Mesenchymal stem cell (in vitro differentiated cells and primary cell): ENCODE measurements around the gene CDON.

Experiments
- DNase-seq: peaks from one replicate; pipeline ENCODE4 v3.0.0-alpha.2; 2013
- H2AFZ ChIP-seq: one replicate; pipeline ENCODE4 v1.6.1; 2013; ENCODE audit warnings: low read depth, mild to moderate bottlenecking, control low read depth, inconsistent platforms, low read length, moderate library complexity
- H2AK5ac ChIP-seq: 2 replicates; pipeline ENCODE4 v1.6.1; 2013; ENCODE audit warnings: low read length, moderate library complexity, mild to moderate bottlenecking, inconsistent platforms; ENCODE audit not compliant: severe bottlenecking
- H2BK120ac ChIP-seq: one replicate; pipeline ENCODE4 v1.6.1; 2013; ENCODE audit warnings: low read depth, mild to moderate bottlenecking, inconsistent platforms, low read length, moderate library complexity
- H2BK12ac ChIP-seq, 2 experiments: one replicate each; pipeline ENCODE4 v1.6.1; 2013; ENCODE audit warnings: inconsistent platforms in 2 of 2, low read length in 2 of 2, mild to moderate bottlenecking in 2 of 2, moderate library complexity in 2 of 2, control low read depth in 1 of 2
- H2BK15ac ChIP-seq: one replicate; pipeline ENCODE4 v1.6.1; 2013; ENCODE audit warnings: mild to moderate bottlenecking, low read depth, inconsistent platforms; ENCODE audit not compliant: poor library complexity, severe bottlenecking
- H2BK5ac ChIP-seq: 2 replicates; pipeline ENCODE4 v1.6.1; 2013; ENCODE audit warnings: low read depth, mild to moderate bottlenecking, low read length, control low read depth, inconsistent platforms; ENCODE audit not compliant: poor library complexity, severe bottlenecking
- H3K14ac ChIP-seq, 2 experiments: one replicate each; pipeline ENCODE4 v1.6.1; 2013; ENCODE audit warnings: inconsistent platforms in 2 of 2, low read length in 2 of 2, control low read depth in 1 of 2, mild to moderate bottlenecking in 1 of 2, moderate library complexity in 1 of 2
- H3K18ac ChIP-seq, 2 experiments: one replicate each; pipeline ENCODE4 v1.6.1; 2013; ENCODE audit warnings: inconsistent platforms in 2 of 2, low read length in 2 of 2, control low read depth in 1 of 2, low read depth in 1 of 2, mild to moderate bottlenecking in 1 of 2
- H3K23ac ChIP-seq, 2 experiments: one replicate each; pipeline ENCODE4 v1.6.1; 2013; ENCODE audit warnings: inconsistent platforms in 2 of 2, low read length in 2 of 2, mild to moderate bottlenecking in 2 of 2, moderate library complexity in 2 of 2, control low read depth in 1 of 2
- H3K27ac ChIP-seq: 2 replicates; pipeline ENCODE4 v1.5.1; 2013; ENCODE audit warnings: mild to moderate bottlenecking, moderate library complexity, low read length, control low read depth, inconsistent platforms; ENCODE audit not compliant: poor library complexity, severe bottlenecking
- H3K27me3 ChIP-seq, 2 experiments: 2 replicates each; pipeline versions ENCODE4 v1.6.1 to v1.7.0; 2013; ENCODE audit warnings: low read length in 2 of 2, mild to moderate bottlenecking in 2 of 2, moderate library complexity in 2 of 2, control low read depth in 1 of 2, inconsistent platforms in 1 of 2; ENCODE audit not compliant: control insufficient read depth in 1 of 2, insufficient read depth in 1 of 2
- H3K36me3 ChIP-seq, 2 experiments: 2 replicates each; pipeline versions ENCODE4 v1.6.1 to v1.7.0; 2013; ENCODE audit warnings: low read length in 2 of 2, control low read depth in 1 of 2, inconsistent platforms in 1 of 2, low read depth in 1 of 2, mild to moderate bottlenecking in 1 of 2; ENCODE audit not compliant: insufficient read depth in 2 of 2, control insufficient read depth in 1 of 2
- H3K4ac ChIP-seq, 2 experiments: one replicate each; pipeline ENCODE4 v1.6.1; 2013; ENCODE audit warnings: inconsistent platforms in 2 of 2, low read length in 2 of 2, mild to moderate bottlenecking in 2 of 2, moderate library complexity in 2 of 2, control low read depth in 1 of 2, low read depth in 1 of 2
- H3K4me1 ChIP-seq: 2 replicates; pipeline ENCODE4 v1.6.1; 2013; ENCODE audit warnings: low read depth, low read length, control low read depth; ENCODE audit not compliant: control insufficient read depth, insufficient read depth
- H3K4me2 ChIP-seq: 2 replicates; pipeline ENCODE4 v1.6.1; 2013; ENCODE audit warnings: low read length, mild to moderate bottlenecking, inconsistent platforms; ENCODE audit not compliant: poor library complexity, severe bottlenecking
- H3K4me3 ChIP-seq, 2 experiments: 2 replicates each; pipeline versions ENCODE4 v1.5.1 to v1.7.0; 2013; ENCODE audit warnings: low read length in 2 of 2, mild to moderate bottlenecking in 2 of 2, control low read depth in 1 of 2, low read depth in 1 of 2; ENCODE audit not compliant: insufficient read depth in 1 of 2
- H3K79me1 ChIP-seq: replicated peaks from 2 replicates; pipeline ENCODE4 v1.6.1; 2013; ENCODE audit warnings: mild to moderate bottlenecking, control low read depth, low read length, inconsistent platforms; ENCODE audit not compliant: poor library complexity, severe bottlenecking
- H3K9ac ChIP-seq: 2 replicates; pipeline ENCODE4 v1.7.0; 2013; ENCODE audit warnings: mild to moderate bottlenecking, low read length, moderate library complexity
- H3K9me3 ChIP-seq: 2 replicates; pipeline ENCODE4 v1.7.0; 2013; ENCODE audit warnings: mild to moderate bottlenecking, low read length; ENCODE audit not compliant: control insufficient read depth
- H4K8ac ChIP-seq: one replicate; pipeline ENCODE4 v1.6.1; 2013; ENCODE audit warnings: inconsistent platforms, mild to moderate bottlenecking, low read length, moderate library complexity
- H4K91ac ChIP-seq: one replicate; pipeline ENCODE4 v1.6.1; 2013; ENCODE audit warnings: mild to moderate bottlenecking, low read length, inconsistent platforms
- WGBS: methylation state at CpG from one replicate; pipeline ENCODE4 v1.1.7; 2013; ENCODE audit warnings: mixed read lengths; 5-methylcytosine and 5-hydroxymethylcytosine counted together

CDON gene

DNA sequence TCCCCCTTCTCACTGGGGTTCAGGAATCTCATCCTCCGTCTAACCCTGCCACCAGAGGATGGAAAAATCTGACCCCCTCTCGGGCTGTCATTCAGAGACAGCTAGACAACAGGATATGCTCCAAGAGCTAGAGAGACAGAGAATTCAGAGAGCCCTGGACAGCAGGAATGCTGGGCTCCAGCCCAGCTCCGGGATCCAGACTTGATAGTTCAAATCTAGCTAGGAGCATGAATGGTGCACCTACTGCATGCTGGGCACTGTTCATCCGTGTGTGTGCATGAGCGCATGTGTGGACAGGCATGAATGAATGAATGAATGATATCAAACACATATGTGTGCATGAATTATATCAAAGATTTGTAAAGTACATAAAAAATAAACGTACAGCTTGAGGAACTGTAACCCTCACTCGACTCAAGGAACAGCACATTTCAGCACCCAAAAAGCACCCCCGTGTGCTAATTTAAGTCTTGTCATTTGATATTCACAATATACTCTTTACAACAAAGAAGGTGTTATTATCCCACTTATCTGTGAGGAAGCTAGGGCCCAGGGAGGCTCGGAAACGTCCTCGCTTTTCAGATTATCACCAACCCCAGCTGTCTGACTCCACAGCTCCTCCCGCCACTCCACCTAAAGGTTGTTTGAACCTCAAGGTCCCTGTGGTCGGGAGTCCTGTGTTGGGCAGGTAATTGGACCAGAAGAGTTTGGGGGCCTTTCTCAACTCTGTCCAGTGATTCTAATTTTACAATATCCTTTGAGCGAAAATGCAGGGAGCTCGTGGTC, 117.5 kb downstream of the CDON start:
- no peak overlapping the region for H3K27ac ChIP-seq
- H4K91ac ChIP-seq: no peak overlapping the region
- peaks cover 0 to 21% of the 10 kb centered on the region in 2 experiments for H3K27me3 ChIP-seq
- H3K4me2 ChIP-seq: no peak overlapping the region
- H3K9ac ChIP-seq: no peak overlapping the region
- H4K8ac ChIP-seq: no peak overlapping the region
- H2AK5ac ChIP-seq: no peak overlapping the region
- H2AFZ ChIP-seq: no peak overlapping the region
- H2BK120ac ChIP-seq: no peak overlapping the region
- H3K14ac ChIP-seq: no peak overlapping the region
- no peak overlapping the region for H3K23ac ChIP-seq
- no peak overlapping the region for H3K18ac ChIP-seq
- no peak overlapping the region for H2BK12ac ChIP-seq
- no peak overlapping the region for H3K4ac ChIP-seq
- H2BK5ac ChIP-seq: no peak overlapping the region
- WGBS: 80% methylated on average over 10 of the region's 15 CpGs
- H3K9me3 ChIP-seq: no peaks in the 10 kb centered on the region
- H3K36me3 ChIP-seq: no peaks in the 10 kb centered on the region
- no peaks in the 10 kb centered on the region for H3K79me1 ChIP-seq
- H3K4me1 ChIP-seq: peaks cover 11% of the 10 kb centered on the region
- H3K4me3 ChIP-seq: no peak overlapping the region
- no peak overlapping the region for H2BK15ac ChIP-seq
- DNase-seq: no peak

DNA sequence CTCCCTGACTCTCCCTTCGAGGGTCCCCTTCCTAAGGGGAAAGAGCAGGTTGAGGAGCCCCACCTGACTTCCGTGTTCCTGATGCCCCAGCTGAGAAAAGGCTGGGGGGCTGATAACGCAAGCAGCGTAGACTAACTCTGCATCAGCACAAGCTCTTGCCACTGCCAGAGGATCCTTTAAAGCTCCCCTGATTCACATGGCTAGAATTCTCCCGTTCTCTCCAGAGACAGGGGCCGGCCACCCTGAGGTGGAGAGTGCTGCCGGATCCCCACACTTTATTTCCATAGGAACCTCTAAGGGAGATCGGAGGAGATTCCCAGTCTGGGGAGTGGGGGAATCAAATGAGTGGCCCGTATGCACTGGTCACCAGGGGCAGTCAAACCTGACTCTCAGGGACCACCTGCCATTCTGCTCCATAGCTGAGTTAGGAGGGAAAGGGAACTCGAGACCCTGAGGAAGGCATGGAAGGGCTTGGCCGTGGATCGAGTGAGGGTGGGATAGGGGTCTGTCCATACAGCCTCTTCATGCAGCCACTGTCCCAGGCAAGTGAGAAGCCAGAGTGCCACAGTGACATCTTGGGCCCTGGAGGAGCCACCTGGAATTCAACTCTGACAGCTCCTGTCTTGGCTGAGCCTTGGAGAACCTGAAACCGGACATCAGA, 118.2 kb downstream of the CDON start:
- Histone ChIP-seq H3K18ac (no peak overlapping the region), H3K27ac (no peak overlapping the region), H3K4me3 (no peak overlapping the region), H2BK5ac (no peak overlapping the region), H3K4me2 (no peak overlapping the region), H3K27me3 (peaks cover 0 to 21% of the 10 kb centered on the region in 2 experiments), H2BK12ac (no peak overlapping the region), H2BK120ac (no peak overlapping the region), H3K79me1 (no peaks in the 10 kb centered on the region), H4K91ac (no peak overlapping the region), H3K4me1 (peaks cover 11% of the 10 kb centered on the region), H3K23ac (no peak overlapping the region), H4K8ac (no peak overlapping the region), H2AFZ (no peak overlapping the region), H3K9ac (no peak overlapping the region), H3K14ac (no peak overlapping the region), H2AK5ac (no peak overlapping the region), H3K36me3 (no peaks in the 10 kb centered on the region), H3K4ac (no peak overlapping the region), H2BK15ac (no peak overlapping the region), H3K9me3 (no peaks in the 10 kb centered on the region)
- no peak for DNase-seq
- 85% methylated on average over 12 of the region's 13 CpGs for WGBS

DNA sequence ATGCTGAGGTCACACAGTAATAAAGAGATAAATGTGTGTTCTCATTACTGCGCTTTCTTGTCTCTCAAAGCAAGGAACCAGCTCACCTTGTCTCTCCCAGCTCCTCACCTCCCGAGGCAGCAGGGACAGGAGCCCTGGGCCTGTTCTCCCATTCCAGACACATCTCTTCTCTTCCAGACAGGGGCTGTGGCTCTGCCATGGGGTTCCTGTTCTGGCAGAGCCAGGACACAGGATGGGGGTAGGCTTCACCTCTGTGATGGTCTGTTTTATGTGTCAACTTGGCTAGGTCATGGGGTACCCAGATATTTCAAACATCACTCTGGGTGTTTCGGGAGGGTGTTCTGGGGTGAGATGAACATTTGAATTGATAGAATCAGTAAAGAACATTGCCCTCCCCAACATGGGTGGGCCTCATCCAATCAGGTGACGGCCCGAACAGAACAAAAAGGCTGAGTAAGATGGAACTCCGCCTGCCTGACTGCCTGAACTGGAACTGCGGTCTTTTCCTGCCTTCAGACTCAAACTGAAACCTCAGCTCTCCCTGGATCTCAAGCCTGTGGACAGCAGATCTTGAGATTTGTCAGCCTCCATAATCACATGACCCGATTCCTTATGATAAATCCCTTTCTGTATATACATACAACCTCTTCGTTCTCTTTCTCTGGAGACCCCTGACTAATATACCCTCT, 118.9 kb downstream of the CDON start:
- no peak overlapping the region for H2BK5ac ChIP-seq
- H4K8ac ChIP-seq: no peak overlapping the region
- no peak overlapping the region for H2AFZ ChIP-seq
- H3K4ac ChIP-seq: no peak overlapping the region
- peaks cover 0 to 21% of the 10 kb centered on the region in 2 experiments for H3K27me3 ChIP-seq
- no peak overlapping the region for H3K9ac ChIP-seq
- no peak overlapping the region for H2BK12ac ChIP-seq
- H2BK120ac ChIP-seq: no peak overlapping the region
- 83% methylated on average over 9 of the region's 9 CpGs for WGBS
- no peak overlapping the region for H3K14ac ChIP-seq
- no peak overlapping the region for H3K18ac ChIP-seq
- H3K4me3 ChIP-seq: no peak overlapping the region
- DNase-seq: no peak
- no peak overlapping the region for H3K27ac ChIP-seq
- no peak overlapping the region for H2AK5ac ChIP-seq
- no peak overlapping the region for H3K23ac ChIP-seq
- H3K4me1 ChIP-seq: peaks cover 11% of the 10 kb centered on the region
- no peaks in the 10 kb centered on the region for H3K36me3 ChIP-seq
- no peak overlapping the region for H2BK15ac ChIP-seq
- H4K91ac ChIP-seq: no peak overlapping the region
- H3K4me2 ChIP-seq: no peak overlapping the region
- H3K9me3 ChIP-seq: no peaks in the 10 kb centered on the region
- no peaks in the 10 kb centered on the region for H3K79me1 ChIP-seq

DNA sequence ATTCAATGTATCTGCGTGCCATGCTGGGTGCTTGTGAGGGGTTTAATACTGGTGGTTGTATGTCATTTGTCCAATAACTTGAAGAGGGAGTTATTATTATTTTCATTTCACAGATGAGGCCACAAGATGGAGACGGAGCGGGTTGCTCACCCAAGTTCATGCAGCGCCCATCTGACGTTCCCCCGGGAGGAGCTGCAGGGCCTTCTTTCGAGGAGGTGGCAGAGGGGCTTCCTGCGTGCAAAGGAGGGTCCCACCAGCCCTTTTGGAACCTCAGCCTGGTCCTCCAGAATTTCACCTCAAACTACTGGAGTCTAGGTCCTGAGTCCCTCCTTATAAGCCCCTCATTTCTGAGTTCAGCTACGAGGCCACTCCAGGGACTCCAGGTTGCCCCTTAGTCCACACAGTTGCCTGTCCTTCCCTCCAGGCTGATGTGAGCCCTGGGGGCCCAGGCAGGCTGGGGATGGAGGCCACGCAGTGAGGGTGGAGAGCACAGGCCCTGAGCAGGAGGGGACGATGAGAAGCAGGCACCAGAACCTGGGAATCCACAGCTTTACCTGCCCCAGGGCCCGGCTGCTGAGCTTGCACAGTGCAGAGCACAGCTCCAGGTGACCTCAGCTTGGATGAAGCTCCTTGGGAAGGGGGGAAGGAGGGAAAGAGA, 119.8 kb downstream of the CDON start:
- Histone ChIP-seq H3K4me2 (no peak overlapping the region), H3K23ac (no peak overlapping the region), H2BK5ac (no peak overlapping the region), H3K36me3 (no peaks in the 10 kb centered on the region), H4K91ac (no peak overlapping the region), H4K8ac (no peak overlapping the region), H3K79me1 (no peaks in the 10 kb centered on the region), H3K4me1 (peaks cover 11% of the 10 kb centered on the region), H3K18ac (no peak overlapping the region), H3K4me3 (no peak overlapping the region), H3K14ac (no peak overlapping the region), H3K27me3 (peaks cover 0 to 21% of the 10 kb centered on the region in 2 experiments), H2BK12ac (no peak overlapping the region), H3K9me3 (no peaks in the 10 kb centered on the region), H2BK120ac (no peak overlapping the region), H2AK5ac (no peak overlapping the region), H3K27ac (no peak overlapping the region), H3K4ac (no peak overlapping the region), H3K9ac (peak overlapping the region; percentile 26), H2AFZ (no peak overlapping the region), H2BK15ac (no peak overlapping the region)
- no peak for DNase-seq
- WGBS: 86% methylated on average over 12 of the region's 12 CpGs
